Measurements from ENCODE around the gene NDUFA3.

- no peak for TF ChIP-seq CTCF (IDR thresholded peaks at IDR 0.05; ENCODE audit: poor library complexity)
- TF ChIP-seq EZH2phosphoT487 (IDR thresholded peaks at IDR 0.05; ENCODE audit: low read depth, severe bottlenecking, unreplicated experiment): no peak
- TF ChIP-seq EZH2 (IDR thresholded peaks at IDR 0.05; ENCODE audit: borderline replicate concordance): no peak
These were observed 34.4 kb downstream of the NDUFA3 start for GRCh38 chr19:54136864-54137698.

Data from hepatocyte (in vitro differentiated cells).